ENCODE measurements around the gene OAF. TPM values are rescaled to one million over a fixed set of nuclear protein-coding genes. Genes with fewer than 3 reads are reported as not detected.

The OAF gene
- total and polyA plus RNA-seq, 2 of the 8 experiments (the other 6 are each of a cell fraction or from before 2014, with no cell fraction given): 1.3 to 1.5 TPM

- no peak overlapping the region for H3K9ac ChIP-seq (replicated peaks in 1 of 4; ENCODE audit: extremely low read depth in 1 of 4, low read depth in 3 of 4, low read length in 3 of 4)
- H2BK5ac ChIP-seq (ENCODE audit: low read depth, low read length): no peak overlapping the region
- H2BK20ac ChIP-seq (ENCODE audit: low read length): no peak overlapping the region
- H2BK12ac ChIP-seq (ENCODE audit: low read depth, low read length): no peak overlapping the region
- no peak overlapping the region for H3K4me2 ChIP-seq (ENCODE audit: insufficient read depth in 1 of 2, low read depth in 2 of 2, low read length in 2 of 2)
- H3K23ac ChIP-seq (ENCODE audit: insufficient read length): no peak overlapping the region
- H3K27ac ChIP-seq (ENCODE audit: low read depth, low read length): no peak overlapping the region
- no peak overlapping the region for H4K8ac ChIP-seq (ENCODE audit: extremely low read depth, insufficient read depth, low read length)
- H3K79me1 ChIP-seq (ENCODE audit: low read depth, low read length): no peaks in the 10 kb centered on the region
- DNase-seq (ENCODE audit: low read depth in 1 of 2, low spot score in 2 of 2) (peak in 1 of 2 experiments; percentile 33), FAIRE-seq (no peak)
- H3K56ac ChIP-seq (replicated peaks; ENCODE audit: insufficient read length, low read depth, low read length): no peak overlapping the region
- no peak overlapping the region for H3K18ac ChIP-seq (ENCODE audit: extremely low read depth, low read length)
- POLR2A ChIA-PET (ENCODE audit: partially characterized antibody): no interaction called here
- H3K27me3 ChIP-seq (replicated peaks in 1 of 4; ENCODE audit: control insufficient read depth in 3 of 4, extremely low read depth in 1 of 4, insufficient read depth in 3 of 4, low read length in 3 of 4): peaks cover 0 to 27% (median 20%) of the 10 kb centered on the region in 4 experiments; a peak in 4 of 7 replicates
- H3K14ac ChIP-seq (ENCODE audit: insufficient read length): no peak overlapping the region
- H4K5ac ChIP-seq (ENCODE audit: insufficient read length, low read depth, low read length): no peak overlapping the region
- H2AK5ac ChIP-seq (ENCODE audit: low read depth, low read length): no peak overlapping the region
- H3K9me3 ChIP-seq (ENCODE audit: insufficient read depth in 2 of 2, low read depth in 1 of 2, low read length in 1 of 2): no peaks in the 10 kb centered on the region
- no peaks in the 10 kb centered on the region for H3K36me3 ChIP-seq (ENCODE audit: control insufficient read depth in 2 of 4, insufficient read depth in 4 of 4, low read length in 3 of 4)
- no peak overlapping the region for H2BK120ac ChIP-seq (replicated peaks; ENCODE audit: low read depth, low read length)
- H3K4me1 ChIP-seq (replicated peaks in 1 of 4; ENCODE audit: control insufficient read depth in 3 of 4, insufficient read depth in 4 of 4, low read length in 3 of 4): peaks cover under 1 to 11% (median 4%) of the 10 kb centered on the region in 4 experiments; a peak in 4 of 7 replicates
- CTCF ChIA-PET (ENCODE audit: partially characterized antibody): interaction anchor here (1.1 to 7.8 kb wide), 9 partner anchors 10 to 127 kb away, joined by 3 to 198 read pairs (median 7); partner anchors contain the start of gene OAF
- H4K20me1 ChIP-seq (replicated peaks in 1 of 2; ENCODE audit: control insufficient read depth in 1 of 2, insufficient read depth in 2 of 2, low read length in 2 of 2): no peaks in the 10 kb centered on the region
- H3K79me2 ChIP-seq (ENCODE audit: control insufficient read depth in 1 of 2, insufficient read depth in 2 of 2, low read length in 2 of 2): no peaks in the 10 kb centered on the region
- no peak overlapping the region for H3K4ac ChIP-seq (replicated peaks; ENCODE audit: insufficient read length, low read depth, low read length)
- no peak overlapping the region for H2BK15ac ChIP-seq (ENCODE audit: low read length)
- H2AFZ ChIP-seq (ENCODE audit: low read length): no peak overlapping the region
- TF ChIP-seq ATF3 (IDR thresholded peaks at IDR 0.05; ENCODE audit: insufficient read depth, low read depth, low read length) (no peak), SP1 (IDR thresholded peaks at IDR 0.05; ENCODE audit: low read depth, low read length) (no peak), ZNF274 (IDR thresholded peaks at IDR 0.05; ENCODE audit: borderline replicate concordance, extremely low read depth, low read length) (no peak), SIX5 (IDR thresholded peaks at IDR 0.05; ENCODE audit: low read depth, low read length) (no peak)
- no peak overlapping the region for H4K91ac ChIP-seq (replicated peaks; ENCODE audit: insufficient read length, low read length)
- H3K23me2 ChIP-seq (ENCODE audit: low read depth, low read length): no peaks in the 10 kb centered on the region; the same call in 1 of the 2 replicates
- H3K4me3 ChIP-seq (ENCODE audit: extremely low read depth in 1 of 4, insufficient read depth in 2 of 4, low read depth in 3 of 4, low read length in 4 of 4): no peak overlapping the region
- 77% methylated on average over 6 of the region's 7 CpGs; no CpG with 5 or more reads in 1 of the 2 experiments for WGBS, 2 experiments (ENCODE audit: extremely low coverage in 1 of 2, insufficient coverage in 1 of 2, insufficient read length in 1 of 2, insufficient replicate concordance in 2 of 2, low coverage in 1 of 2, low lambda C conversion rate in 2 of 2, missing lambda C conversion rate in 1 of 2)
These were observed 28.5 kb upstream of the OAF start for GRCh38 chr11:120182372-120182771.

Measured in H1 (cell line).